ENCODE data around the gene FOXF2.

Gene FOXF2

GRCh38 chr6:1395941-1396908 is 6.8 kb downstream of the FOXF2 start:
- TF ChIP-seq, protein P1, sequence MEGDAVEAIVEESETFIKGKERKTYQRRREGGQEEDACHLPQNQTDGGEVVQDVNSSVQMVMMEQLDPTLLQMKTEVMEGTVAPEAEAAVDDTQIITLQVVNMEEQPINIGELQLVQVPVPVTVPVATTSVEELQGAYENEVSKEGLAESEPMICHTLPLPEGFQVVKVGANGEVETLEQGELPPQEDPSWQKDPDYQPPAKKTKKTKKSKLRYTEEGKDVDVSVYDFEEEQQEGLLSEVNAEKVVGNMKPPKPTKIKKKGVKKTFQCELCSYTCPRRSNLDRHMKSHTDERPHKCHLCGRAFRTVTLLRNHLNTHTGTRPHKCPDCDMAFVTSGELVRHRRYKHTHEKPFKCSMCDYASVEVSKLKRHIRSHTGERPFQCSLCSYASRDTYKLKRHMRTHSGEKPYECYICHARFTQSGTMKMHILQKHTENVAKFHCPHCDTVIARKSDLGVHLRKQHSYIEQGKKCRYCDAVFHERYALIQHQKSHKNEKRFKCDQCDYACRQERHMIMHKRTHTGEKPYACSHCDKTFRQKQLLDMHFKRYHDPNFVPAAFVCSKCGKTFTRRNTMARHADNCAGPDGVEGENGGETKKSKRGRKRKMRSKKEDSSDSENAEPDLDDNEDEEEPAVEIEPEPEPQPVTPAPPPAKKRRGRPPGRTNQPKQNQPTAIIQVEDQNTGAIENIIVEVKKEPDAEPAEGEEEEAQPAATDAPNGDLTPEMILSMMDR (IDR thresholded peaks at IDR 0.05) = no peak

DNA sequence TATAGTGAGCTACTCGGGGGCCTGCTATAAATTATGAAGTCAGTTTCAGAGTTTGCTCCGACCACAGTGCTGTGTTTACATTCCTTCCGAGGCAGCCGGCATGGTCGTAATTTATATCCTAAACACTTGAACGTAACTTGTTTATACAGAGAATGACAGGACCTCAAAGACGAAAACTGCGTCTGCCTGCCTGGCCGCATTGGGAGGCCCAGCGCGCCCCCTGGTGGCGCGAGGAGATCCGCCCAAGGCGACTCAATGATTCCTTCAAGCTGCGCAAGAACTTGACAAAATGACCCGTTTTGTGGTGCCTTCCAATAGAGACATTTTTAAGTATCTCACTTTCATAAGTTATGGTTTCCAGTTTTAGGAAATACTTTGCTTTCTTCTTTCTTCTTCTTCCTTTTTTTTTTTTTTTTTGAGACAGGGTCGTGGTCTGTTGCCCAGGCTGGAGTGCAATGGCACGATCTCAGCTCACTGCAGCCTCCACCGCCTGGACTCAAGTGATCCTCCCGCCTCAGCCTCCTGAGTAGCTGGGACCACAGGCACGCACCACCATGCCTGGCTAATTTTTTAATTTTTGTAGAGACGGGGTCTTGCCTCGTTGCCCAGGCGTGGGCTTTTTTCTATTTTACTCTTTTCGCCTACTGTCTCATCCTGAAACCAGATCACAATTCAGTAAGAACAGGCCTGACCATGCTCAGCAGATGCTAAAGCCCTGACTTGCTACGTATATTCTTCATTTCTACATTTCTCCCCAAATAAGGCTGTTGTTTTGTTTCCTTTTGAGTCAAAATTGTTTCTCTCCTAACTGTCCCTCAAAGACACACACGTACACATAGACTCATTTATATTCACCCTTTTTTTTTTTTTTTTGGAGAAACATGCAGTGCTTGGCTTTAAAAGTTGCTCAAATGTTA is 7.8 kb downstream of the FOXF2 start:
- TF ChIP-seq, protein P1 (IDR thresholded peaks at IDR 0.05) = peak; percentile 90

DNA sequence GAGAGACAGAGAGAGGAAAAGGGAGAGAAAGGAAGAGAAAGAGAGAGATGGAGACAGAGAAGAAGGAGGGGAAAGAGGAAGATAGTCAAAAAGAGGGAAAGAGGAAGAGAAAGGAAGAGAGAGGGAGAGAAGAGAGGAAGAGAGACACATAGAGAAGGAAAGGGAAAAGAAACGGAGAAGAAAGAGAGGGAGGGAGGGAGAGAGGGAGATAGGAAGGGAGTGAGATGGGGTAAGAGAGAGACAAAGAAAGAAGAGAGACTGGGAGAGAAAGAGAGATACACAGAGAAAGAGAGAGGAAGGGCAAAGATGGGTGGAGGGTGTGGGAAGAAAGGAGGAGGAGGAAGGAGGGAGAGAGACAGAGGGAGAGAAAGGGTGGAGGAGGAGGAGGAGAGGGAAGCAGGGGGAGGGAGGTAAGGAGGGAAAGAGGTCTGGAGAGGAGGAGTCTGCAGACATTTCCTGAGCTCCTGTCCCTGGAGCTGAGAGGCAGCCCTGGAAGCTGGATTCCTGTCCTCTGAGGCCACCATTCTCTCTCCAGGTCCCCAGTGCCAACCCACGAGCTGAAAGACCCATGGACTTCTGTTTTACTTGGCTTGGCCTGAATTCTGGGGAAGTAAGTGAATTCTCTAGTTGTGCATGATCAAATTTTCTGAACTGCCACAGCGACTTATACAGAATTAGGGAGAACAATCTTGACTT is 9.9 kb downstream of the FOXF2 start:
- TF ChIP-seq, protein P1 (IDR thresholded peaks at IDR 0.05) = no peak

DNA sequence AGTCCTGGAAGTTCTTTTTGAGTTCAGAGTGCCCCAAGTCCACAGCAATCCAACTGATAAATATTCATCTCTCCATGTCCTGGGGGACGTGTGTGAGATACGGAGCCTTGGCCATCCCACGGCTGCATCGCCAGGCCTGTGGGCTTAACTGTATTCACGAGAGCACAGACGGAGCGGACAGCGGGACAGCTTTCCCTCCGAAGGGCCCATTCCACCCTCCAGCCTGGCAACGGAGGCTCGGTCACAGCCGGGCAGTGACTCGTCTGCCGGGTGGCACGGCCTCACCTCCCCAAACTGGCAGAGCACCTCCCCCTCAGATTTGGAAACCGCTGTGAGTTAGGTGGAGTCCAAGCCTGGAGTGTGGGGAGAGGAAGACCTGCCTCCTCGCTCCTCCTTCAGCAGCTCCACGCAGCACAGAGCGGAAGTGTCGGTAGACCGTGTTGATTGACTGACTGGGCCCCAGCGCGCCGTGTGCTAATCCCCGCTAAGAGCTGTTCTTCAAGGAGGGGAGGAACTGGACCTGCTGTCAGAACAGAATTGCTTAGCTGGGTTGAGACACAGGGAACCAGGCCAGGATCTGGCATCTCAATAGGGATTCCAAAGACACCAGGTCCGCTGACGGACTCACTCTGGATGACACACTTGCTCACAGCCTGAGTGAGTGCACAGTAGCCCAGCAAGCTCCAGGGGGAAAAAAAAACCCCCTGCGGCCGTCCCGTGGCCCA is 10.9 kb downstream of the FOXF2 start:
- TF ChIP-seq, protein P1 (IDR thresholded peaks at IDR 0.05) = no peak

DNA sequence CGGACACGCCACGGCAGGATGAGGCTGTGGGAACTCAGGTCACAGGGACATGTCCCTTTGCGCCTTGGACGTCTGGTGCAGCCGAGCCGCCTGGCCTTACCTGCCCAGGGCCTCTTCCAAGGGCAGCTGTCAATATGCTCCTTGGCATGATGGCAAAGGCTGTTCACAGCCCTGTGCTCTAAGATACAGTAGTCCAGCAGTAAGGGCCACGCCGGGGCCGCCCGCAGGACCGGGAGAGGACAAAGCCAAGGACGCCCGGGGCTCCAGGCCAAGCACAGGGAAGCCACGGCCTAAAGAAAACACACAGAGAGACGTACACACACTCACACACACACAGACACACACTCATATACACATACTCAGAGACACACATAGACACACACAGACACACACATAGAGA is 13.0 kb downstream of the FOXF2 start:
- TF ChIP-seq, protein P1 (IDR thresholded peaks at IDR 0.05) = no peak

DNA sequence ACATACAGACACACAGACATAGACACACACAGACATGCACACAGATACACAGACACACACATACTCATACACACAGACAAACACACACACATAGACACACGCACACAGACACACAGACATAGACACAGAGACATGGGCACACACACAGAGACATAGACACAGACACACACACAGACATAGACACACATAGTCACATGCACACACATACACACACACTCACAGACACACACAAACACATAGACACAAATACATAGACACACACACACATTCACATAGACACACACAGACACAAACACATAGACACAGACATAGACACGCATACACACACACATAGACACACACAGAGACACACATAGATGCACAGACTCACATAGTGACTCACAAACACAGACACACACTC is 13.5 kb downstream of the FOXF2 start:
- TF ChIP-seq, protein P1 (IDR thresholded peaks at IDR 0.05) = no peak

Data from LNCAP (cell line).